Cerebellar nuclear complex (tissue), 1 donor: ENCODE results near the gene PSMC1.

Experiments used
- DNase-seq, 2 experiments: peaks; one replicate each; lab custom pipeline; 2025; lab: John Stamatoyannopoulos, UW

The PSMC1 gene

GRCh38 chr14:90302529-90303303 lies 46.4 kb downstream of the PSMC1 start:
- DNase-seq, result no peak

DNA sequence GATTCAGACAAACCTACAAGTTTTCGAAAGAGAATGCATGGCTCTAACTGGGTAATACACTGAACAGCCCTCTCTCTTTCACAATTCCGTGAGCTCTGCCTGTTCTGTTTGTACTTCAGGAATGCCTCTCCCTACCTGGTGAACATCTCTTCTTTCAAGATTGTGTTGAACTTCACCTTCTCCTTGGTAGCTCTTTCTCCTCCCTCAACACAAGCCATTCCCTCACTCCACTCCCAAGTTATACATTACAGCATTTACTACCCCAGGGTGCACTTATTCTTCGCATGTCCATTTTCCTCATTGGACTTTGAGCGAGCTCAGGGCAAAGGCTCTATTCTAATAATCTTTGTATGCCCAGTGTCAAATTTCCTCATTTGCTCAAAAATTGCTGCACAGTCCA lies 47.1 kb downstream of the PSMC1 start:
- DNase-seq, result no peak

- DNase-seq, result no peak
These were observed 48.1 kb downstream of the PSMC1 start for GRCh38 chr14:90304502-90304901.

GRCh38 chr14:90305176-90305601 lies 48.8 kb downstream of the PSMC1 start:
- DNase-seq, result no peak

- no peak for DNase-seq
These were observed 52.2 kb downstream of the PSMC1 start for GRCh38 chr14:90308561-90308960.

- no peak for DNase-seq
These were observed 60.9 kb downstream of the PSMC1 start for GRCh38 chr14:90317286-90317685.

- no peak for DNase-seq
These were observed 61.7 kb downstream of the PSMC1 start for GRCh38 chr14:90318016-90318415.

- DNase-seq, result no peak
These were observed 62.8 kb downstream of the PSMC1 start for GRCh38 chr14:90319173-90319572.

DNA sequence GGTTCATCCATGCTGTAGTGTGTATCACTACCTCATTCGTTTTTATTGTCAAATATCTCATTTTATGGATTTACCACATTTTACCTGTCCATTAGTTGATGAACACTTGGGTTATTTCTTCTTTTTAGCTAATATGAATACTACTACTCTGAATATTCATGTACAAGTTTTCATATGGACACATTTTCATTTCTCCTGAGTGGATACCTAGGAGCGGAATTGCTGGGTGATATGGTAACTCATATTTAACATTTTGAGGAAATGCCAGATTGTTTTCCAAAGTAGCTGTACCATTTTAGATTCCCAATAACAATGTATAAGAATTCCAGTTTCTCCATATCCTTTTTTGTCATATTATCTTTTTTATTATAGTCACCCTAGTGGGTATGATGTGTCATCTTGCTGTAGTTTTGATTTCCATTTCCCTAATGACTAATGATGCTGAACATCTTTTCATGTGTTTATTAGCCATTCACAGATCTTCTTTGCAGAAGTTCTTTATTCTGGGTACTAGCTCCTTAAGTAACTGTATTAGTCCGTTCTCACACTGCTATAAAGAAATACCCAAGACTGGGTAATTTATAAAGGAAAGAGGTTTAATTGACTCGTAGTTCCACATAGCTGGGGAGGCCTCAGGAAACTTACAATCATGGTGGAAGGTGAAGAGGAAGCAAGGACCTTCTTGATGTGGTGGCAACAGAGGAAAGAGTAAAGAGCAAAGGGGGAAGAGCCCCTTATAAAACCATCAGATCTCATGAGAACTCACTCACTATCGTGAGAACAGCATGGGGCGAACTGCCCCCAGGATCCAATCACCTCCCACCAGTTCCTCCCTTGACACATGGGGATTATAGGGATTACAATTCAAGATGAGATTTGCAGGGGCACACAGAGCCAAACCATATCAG lies 63.5 kb downstream of the PSMC1 start:
- no peak for DNase-seq

DNA sequence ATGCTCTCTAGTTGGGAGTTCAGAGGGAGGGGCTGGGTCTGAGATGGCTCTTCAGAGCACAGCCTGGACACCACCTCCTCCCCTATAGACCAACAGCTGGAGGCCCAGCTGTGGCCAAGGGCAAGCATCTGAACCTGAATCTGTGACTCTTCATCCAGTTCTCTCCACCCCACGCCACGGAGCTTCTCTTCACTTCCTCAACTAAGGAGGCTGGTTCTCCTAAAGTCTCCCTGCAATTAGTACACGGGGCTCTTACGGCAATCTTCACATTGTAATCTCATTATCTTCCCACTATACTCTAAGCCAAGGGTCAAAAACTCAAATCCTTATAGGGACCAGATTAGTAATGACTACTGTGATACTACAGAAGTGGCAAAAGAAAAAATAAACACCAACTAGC lies 65.5 kb downstream of the PSMC1 start:
- DNase-seq, result no peak
